Measurements from ENCODE around the gene CRAT.

CRAT gene

GRCh38 chr9:129097671-129098306 is 12.8 kb downstream of the CRAT start:
- no peak for TF ChIP-seq CTCF (IDR thresholded peaks at IDR 0.05; ENCODE audit: control insufficient read depth, extremely low read depth, insufficient read depth)
- no peak overlapping the region for H3K4me3 ChIP-seq (ENCODE audit: low read depth, low read length)
- DNase-seq (ENCODE audit: low read depth), result no peak

- no peak for TF ChIP-seq CTCF (IDR thresholded peaks at IDR 0.05; ENCODE audit: control insufficient read depth, extremely low read depth, insufficient read depth)
- DNase-seq (ENCODE audit: low read depth), result no peak
- H3K4me3 ChIP-seq (ENCODE audit: low read depth, low read length), result no peak overlapping the region
Measured at GRCh38 chr9:129095908-129096307, 14.7 kb downstream of the CRAT start.

- no peak for TF ChIP-seq CTCF (IDR thresholded peaks at IDR 0.05; ENCODE audit: control insufficient read depth, extremely low read depth, insufficient read depth)
- DNase-seq (ENCODE audit: low read depth), result no peak
Measured at GRCh38 chr9:129095170-129095667, 15.4 kb downstream of the CRAT start.

GRCh38 chr9:129094387-129095169 is 16.0 kb downstream of the CRAT start:
- H3K4me3 ChIP-seq (ENCODE audit: low read depth, low read length), result no peak overlapping the region
- no peak for TF ChIP-seq CTCF (IDR thresholded peaks at IDR 0.05; ENCODE audit: control insufficient read depth, extremely low read depth, insufficient read depth)
- no peak for DNase-seq (ENCODE audit: low read depth)

More at GRCh38 chr9:129095170-129095667, 15.4 kb downstream of the CRAT start:
- H3K4me3 ChIP-seq (ENCODE audit: low read depth, low read length), result no peak overlapping the region

GRCh38 chr9:129093602-129094386 is 16.8 kb downstream of the CRAT start:
- no peak for TF ChIP-seq CTCF (IDR thresholded peaks at IDR 0.05; ENCODE audit: control insufficient read depth, extremely low read depth, insufficient read depth)
- DNase-seq (ENCODE audit: low read depth), result no peak

GRCh38 chr9:129089246-129089645 is 21.3 kb downstream of the CRAT start:
- DNase-seq (ENCODE audit: low read depth), result no peak
- H3K4me3 ChIP-seq (ENCODE audit: low read depth, low read length), result no peak overlapping the region
- no peak for TF ChIP-seq CTCF (IDR thresholded peaks at IDR 0.05; ENCODE audit: control insufficient read depth, extremely low read depth, insufficient read depth)

More at GRCh38 chr9:129093602-129094386, 16.8 kb downstream of the CRAT start:
- H3K4me3 ChIP-seq (ENCODE audit: low read depth, low read length), result no peak overlapping the region

Measured in LNCaP clone FGC (cell line).